ENCODE measurements around the gene CCDC190.

- no peak for TF ChIP-seq CCAR2 (optimal IDR thresholded peaks at IDR 0.05; ENCODE audit: low read depth, low read length)
- no peak for TF ChIP-seq POLR2AphosphoS5 (IDR thresholded peaks at IDR 0.05; ENCODE audit: low read depth, low read length)
- TF ChIP-seq PBX3 (CRISPR knock-in tag; IDR thresholded peaks at IDR 0.05; ENCODE audit: borderline replicate concordance): no peak
- TF ChIP-seq USF2 (IDR thresholded peaks at IDR 0.05; ENCODE audit: low read depth, low read length): no peak
- TF ChIP-seq USF2 (CRISPR knock-in tag; IDR thresholded peaks at IDR 0.05; ENCODE audit: borderline replicate concordance): no peak
- no peak for TF ChIP-seq MZF1 (CRISPR knock-in tag; IDR thresholded peaks at IDR 0.05; ENCODE audit: borderline replicate concordance)
These were observed 21.3 kb upstream of the CCDC190 start for GRCh38 chr1:162882248-162882674.
